Stomach (tissue), 4 donors: Measurements from ENCODE around the gene DYNC1I1.

Experiments used
- POLR2AphosphoS5 ChIP-seq, 3 donors: sonication (generic); formaldehyde crosslinking; IDR thresholded peaks; one replicate each; pipeline ENCODE4 v1.6.1; 2016; ENCODE audit warnings: antibody characterized with exemption in 3 of 3
- TF ChIP-seq, protein P1 (sequence below), 7 experiments: fragments of 450-650 bp in 4 of 7; fragments of 200-600 bp in 3 of 7; sonication (generic) in 3 of 7; IDR thresholded peaks; one replicate each; pipeline ENCODE4 v1.5.1; 2016 to 2019; ENCODE audit warnings: antibody characterized with exemption in 7 of 7, control low read depth in 2 of 7, mild to moderate bottlenecking in 1 of 7

DNA sequence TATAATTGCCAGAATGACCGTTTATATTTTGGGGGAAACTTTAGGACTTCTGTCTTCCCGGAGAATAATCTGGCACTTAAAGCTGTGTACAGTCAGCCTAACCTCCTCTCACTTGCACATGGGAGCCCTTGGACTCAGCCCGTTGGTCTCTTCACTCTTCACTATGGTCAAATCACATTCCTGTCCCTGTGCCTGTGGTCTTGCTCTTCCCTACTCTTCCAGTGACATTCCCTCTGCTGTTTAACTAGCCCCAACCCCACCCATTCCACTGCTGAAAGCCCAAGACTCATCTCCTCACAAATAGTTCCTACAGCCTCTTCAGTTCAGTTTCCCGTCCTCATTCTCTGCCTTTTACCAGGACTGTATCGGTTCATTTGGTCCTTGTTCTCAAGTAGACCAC is 135.0 kb downstream of the DYNC1I1 start:
- TF ChIP-seq, protein P1, sequence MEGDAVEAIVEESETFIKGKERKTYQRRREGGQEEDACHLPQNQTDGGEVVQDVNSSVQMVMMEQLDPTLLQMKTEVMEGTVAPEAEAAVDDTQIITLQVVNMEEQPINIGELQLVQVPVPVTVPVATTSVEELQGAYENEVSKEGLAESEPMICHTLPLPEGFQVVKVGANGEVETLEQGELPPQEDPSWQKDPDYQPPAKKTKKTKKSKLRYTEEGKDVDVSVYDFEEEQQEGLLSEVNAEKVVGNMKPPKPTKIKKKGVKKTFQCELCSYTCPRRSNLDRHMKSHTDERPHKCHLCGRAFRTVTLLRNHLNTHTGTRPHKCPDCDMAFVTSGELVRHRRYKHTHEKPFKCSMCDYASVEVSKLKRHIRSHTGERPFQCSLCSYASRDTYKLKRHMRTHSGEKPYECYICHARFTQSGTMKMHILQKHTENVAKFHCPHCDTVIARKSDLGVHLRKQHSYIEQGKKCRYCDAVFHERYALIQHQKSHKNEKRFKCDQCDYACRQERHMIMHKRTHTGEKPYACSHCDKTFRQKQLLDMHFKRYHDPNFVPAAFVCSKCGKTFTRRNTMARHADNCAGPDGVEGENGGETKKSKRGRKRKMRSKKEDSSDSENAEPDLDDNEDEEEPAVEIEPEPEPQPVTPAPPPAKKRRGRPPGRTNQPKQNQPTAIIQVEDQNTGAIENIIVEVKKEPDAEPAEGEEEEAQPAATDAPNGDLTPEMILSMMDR (IDR thresholded peaks at IDR 0.05): no peak
- no peak for TF ChIP-seq POLR2AphosphoS5 (IDR thresholded peaks at IDR 0.05)
